ENCODE measurements around the gene GLRX3.

GRCh38 chr10:130169136-130169859 is 33.1 kb downstream of the GLRX3 start:
- TF ChIP-seq POLR2A (IDR thresholded peaks at IDR 0.05) (no peak), CTCF (IDR thresholded peaks at IDR 0.05) (no peak)
